HFF-Myc (cell line): ENCODE data around the gene BORCS5.
"Not testable (repeated sequence)": the region's sequence is repeated elsewhere in the genome, so short reads cannot be mapped to it uniquely, and the experiment has no call there.

Source experiments
- DNase-seq: peaks from one replicate; pipeline ENCODE4 v3.0.0-alpha.2; 2011; ENCODE audit warnings: low read depth; ENCODE audit errors: extremely low read depth
- H3K4me3 ChIP-seq: replicated peaks from 2 replicates; pipeline ENCODE4 v1.5.1; 2011; ENCODE audit warnings: low read depth, mild to moderate bottlenecking, control low read depth, low read length
- CTCF ChIP-seq: IDR thresholded peaks from 2 replicates; pipeline ENCODE4 v1.5.1; 2012; ENCODE audit warnings: mild to moderate bottlenecking, low read depth, low read length, control low read depth; ENCODE audit errors: missing control alignments

Gene BORCS5

GRCh38 chr12:12488823-12489550, 132.1 kb downstream of the BORCS5 start:
- no peak for DNase-seq
- TF ChIP-seq CTCF = no peak
- H3K4me3 ChIP-seq = no peak overlapping the region

DNA sequence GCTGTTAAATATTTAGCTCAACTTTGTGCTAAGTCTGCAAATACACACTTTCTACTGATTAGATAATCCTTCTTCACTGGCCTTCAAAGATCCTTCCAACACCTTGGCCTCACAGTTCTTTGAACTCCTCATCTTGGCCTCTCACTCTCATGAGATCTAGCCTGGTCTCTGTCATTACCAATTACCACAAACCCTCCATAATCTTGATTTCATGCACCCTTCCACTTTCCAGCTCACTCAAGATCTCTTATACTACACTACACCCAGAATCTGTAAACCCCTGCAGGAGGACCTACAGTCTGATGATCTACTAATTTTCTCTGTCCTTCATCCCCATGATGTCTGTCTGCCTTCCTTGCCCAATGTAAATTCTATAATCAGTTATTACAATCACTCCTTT, 134.7 kb downstream of the BORCS5 start:
- no peak overlapping the region for H3K4me3 ChIP-seq
- TF ChIP-seq CTCF = no peak
- DNase-seq = no peak

- TF ChIP-seq CTCF = no peak
- no peak overlapping the region for H3K4me3 ChIP-seq
- no peak for DNase-seq
Observed at GRCh38 chr12:12492547-12492946, 135.7 kb downstream of the BORCS5 start.

DNA sequence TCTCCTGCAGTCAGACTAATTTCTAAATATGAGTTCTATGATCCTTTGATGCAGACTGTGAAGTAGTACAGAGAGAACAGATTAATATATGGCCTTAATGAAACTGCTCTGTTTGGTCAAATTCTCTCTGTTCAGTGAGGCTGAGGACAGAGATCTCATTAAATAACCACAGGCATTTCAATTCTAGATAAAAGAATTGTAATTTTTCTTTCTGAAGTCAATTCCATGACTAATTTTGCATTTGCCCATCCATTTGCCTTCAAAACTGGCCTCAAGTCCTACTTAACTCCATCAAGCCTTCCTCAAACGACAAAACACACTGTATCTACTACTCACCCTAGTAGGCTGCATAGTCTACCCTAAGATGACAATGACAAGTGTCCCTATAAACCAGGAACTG, 138.7 kb downstream of the BORCS5 start:
- DNase-seq = no peak
- H3K4me3 ChIP-seq = no peak overlapping the region
- no peak for TF ChIP-seq CTCF

GRCh38 chr12:12498210-12498609, 141.3 kb downstream of the BORCS5 start:
- no peak for DNase-seq
- H3K4me3 ChIP-seq = no peak overlapping the region
- TF ChIP-seq CTCF = no peak

GRCh38 chr12:12499909-12500604, 143.2 kb downstream of the BORCS5 start:
- DNase-seq = no peak
- no peak for TF ChIP-seq CTCF

DNA sequence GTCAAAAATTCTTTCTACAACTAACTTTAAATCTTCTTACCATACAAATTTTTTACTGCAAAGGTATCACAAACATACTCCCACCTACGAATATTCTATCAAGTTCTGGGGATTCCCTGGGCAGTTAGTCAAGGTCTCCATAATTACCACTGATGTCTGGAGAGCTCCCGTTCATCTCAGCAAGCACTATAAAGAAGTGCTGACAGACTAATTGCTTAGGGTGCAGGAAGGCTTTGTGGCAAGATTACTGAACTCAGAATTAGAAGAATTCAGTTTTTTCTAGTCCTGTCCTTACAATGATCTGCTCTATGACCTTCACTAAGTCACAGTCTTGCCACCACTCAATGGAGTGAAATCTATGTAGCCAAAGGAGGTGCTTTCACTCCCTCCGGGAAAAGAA, 144.2 kb downstream of the BORCS5 start:
- no peak for DNase-seq
- no peak overlapping the region for H3K4me3 ChIP-seq
- no peak for TF ChIP-seq CTCF

More at GRCh38 chr12:12499909-12500604, 143.2 kb downstream of the BORCS5 start:
- no peak overlapping the region for H3K4me3 ChIP-seq

GRCh38 chr12:12502130-12502814, 145.4 kb downstream of the BORCS5 start:
- H3K4me3 ChIP-seq, DNase-seq: not testable (repeated sequence)
